ENCODE results near the gene IFNLR1. TPM values are rescaled to one million over a fixed set of nuclear protein-coding genes. Genes with fewer than 3 reads are reported as not detected.

The IFNLR1 gene
- total RNA-seq, 1 experiment from 2014 or later, result 9.6 TPM

DNA sequence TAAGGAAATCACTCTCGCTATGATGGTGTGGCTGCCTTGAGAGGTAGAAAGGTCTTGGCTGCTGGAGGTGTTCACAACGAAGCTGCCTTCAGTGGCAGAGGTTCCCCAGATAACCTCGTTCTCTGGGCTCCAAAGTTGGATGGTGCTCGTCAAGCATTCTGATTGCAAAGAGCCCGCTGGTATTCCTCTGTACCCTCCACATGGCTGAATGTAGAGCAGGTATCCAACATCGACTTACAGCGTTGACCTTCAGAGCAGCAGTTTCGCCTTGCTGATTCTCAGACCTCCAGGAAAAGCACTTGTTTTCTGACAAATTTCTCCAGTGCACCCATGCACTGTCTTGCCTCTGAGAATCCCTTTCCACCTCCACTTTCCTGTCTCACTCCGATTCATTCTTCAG lies 39.9 kb downstream of the IFNLR1 start:
- Histone ChIP-seq H3K18ac (ENCODE audit: insufficient read length, low read depth, low read length) (no peak overlapping the region), H4K5ac (ENCODE audit: insufficient read length, low read depth, low read length) (no peak overlapping the region), H4K91ac (ENCODE audit: insufficient read length, low read depth, low read length) (no peak overlapping the region), H3K56ac (ENCODE audit: insufficient read length, low read depth, low read length) (no peak overlapping the region), H3K4ac (ENCODE audit: low read depth, low read length) (no peak overlapping the region), H2BK120ac (ENCODE audit: low read depth, low read length, poor library complexity, severe bottlenecking) (no peak overlapping the region), H2BK20ac (ENCODE audit: low read depth, low read length, poor library complexity, severe bottlenecking) (no peak overlapping the region), H4K20me1 (ENCODE audit: control insufficient read depth, insufficient read depth, insufficient read length) (no peaks in the 10 kb centered on the region), H3K79me2 (ENCODE audit: insufficient read depth, low read length) (no peaks in the 10 kb centered on the region), H3K9ac (ENCODE audit: extremely low read depth, insufficient read length, low read length) (no peak overlapping the region), H3K4me1 (ENCODE audit: insufficient read depth, low read length) (0 out of 2 replicates have a peak, but pooled peaks cover 2% of the 10 kb centered on the region), H3K4me2 (ENCODE audit: insufficient read depth, insufficient read length, low read length) (no peak overlapping the region), H2BK12ac (ENCODE audit: insufficient read length, low read depth, low read length) (no peak overlapping the region), H2BK5ac (ENCODE audit: insufficient read length, low read length) (no peak overlapping the region), H4K8ac (replicated peaks; ENCODE audit: insufficient read length, low read depth, low read length) (no peak overlapping the region), H3K23me2 (ENCODE audit: insufficient read length, low read depth, low read length, poor library complexity, severe bottlenecking) (peaks cover 5% of the 10 kb centered on the region), H3T11ph (ENCODE audit: low read length) (no peak overlapping the region), H3K23ac (ENCODE audit: insufficient read length, low read depth, low read length) (no peak overlapping the region), H2AFZ (ENCODE audit: low read length) (no peak overlapping the region), H3K14ac (ENCODE audit: insufficient read depth, low read length) (no peak overlapping the region), H2AK5ac (ENCODE audit: insufficient read length, low read length) (no peak overlapping the region), H3K79me1 (ENCODE audit: insufficient read depth, low read depth, low read length, poor library complexity, severe bottlenecking) (no peaks in the 10 kb centered on the region), H3K9me3 (ENCODE audit: control insufficient read depth, low read depth, low read length) (no peaks in the 10 kb centered on the region), H3K27me3 (ENCODE audit: insufficient read depth, low read length) (no peaks in the 10 kb centered on the region), H3K27ac (ENCODE audit: insufficient read length, low read depth, low read length) (no peak overlapping the region), H2BK15ac (ENCODE audit: low read depth, low read length) (no peak overlapping the region)
- Mint-ChIP-seq H3K27me3 (ENCODE audit: low read depth) (peaks cover 4% of the 10 kb centered on the region), H3K4me1 (peaks cover 19 to 26% of the 10 kb centered on the region in 2 experiments), H3K4me3 (no peak overlapping the region), H3K9me3 (no peaks in the 10 kb centered on the region; a peak in 1 of 5 replicates), H3K27ac (no peak overlapping the region), H3K36me3 (ENCODE audit: insufficient read depth in 1 of 3, low read depth in 3 of 3) (no peaks in the 10 kb centered on the region)
- no CpG with 5 or more reads among the region's 9 CpGs for WGBS (ENCODE audit: extremely low coverage, insufficient read length, low lambda C conversion rate)
- TF ChIP-seq, protein P1, sequence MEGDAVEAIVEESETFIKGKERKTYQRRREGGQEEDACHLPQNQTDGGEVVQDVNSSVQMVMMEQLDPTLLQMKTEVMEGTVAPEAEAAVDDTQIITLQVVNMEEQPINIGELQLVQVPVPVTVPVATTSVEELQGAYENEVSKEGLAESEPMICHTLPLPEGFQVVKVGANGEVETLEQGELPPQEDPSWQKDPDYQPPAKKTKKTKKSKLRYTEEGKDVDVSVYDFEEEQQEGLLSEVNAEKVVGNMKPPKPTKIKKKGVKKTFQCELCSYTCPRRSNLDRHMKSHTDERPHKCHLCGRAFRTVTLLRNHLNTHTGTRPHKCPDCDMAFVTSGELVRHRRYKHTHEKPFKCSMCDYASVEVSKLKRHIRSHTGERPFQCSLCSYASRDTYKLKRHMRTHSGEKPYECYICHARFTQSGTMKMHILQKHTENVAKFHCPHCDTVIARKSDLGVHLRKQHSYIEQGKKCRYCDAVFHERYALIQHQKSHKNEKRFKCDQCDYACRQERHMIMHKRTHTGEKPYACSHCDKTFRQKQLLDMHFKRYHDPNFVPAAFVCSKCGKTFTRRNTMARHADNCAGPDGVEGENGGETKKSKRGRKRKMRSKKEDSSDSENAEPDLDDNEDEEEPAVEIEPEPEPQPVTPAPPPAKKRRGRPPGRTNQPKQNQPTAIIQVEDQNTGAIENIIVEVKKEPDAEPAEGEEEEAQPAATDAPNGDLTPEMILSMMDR (conservative IDR thresholded peaks at IDR 0.05), result no peak
- no peak for DNase-seq

Data from H9 (cell line).